B cell (primary cell): ENCODE measurements around the gene GPRC5B. TPM values are rescaled to one million over a fixed set of nuclear protein-coding genes. Genes with fewer than 3 reads are reported as not detected.

Experiments
- ATAC-seq: fragments of 200-7000 bp; cut with Tn5 transposase; one replicate; pipeline ENCODE4 v1.10.0; 2021; ENCODE audit warnings: low read depth, mild to moderate bottlenecking, moderate number of reproducible peaks, moderate library complexity
- CTCF ChIA-PET: fragments of 350-600 bp; sonication (Branson Sonifier 250); formaldehyde crosslinking; loops from one replicate; lab custom pipeline; 2021; ENCODE audit warnings: antibody characterized with exemption, inconsistent platforms; lab: Charles Lee
- POLR2A ChIA-PET: fragments of 350-600 bp; sonication (Branson Sonifier 250); formaldehyde crosslinking; loops from one replicate; lab custom pipeline; 2021; ENCODE audit warnings: antibody characterized with exemption; lab: Charles Lee
- DNase-seq: peaks from one replicate; pipeline ENCODE4 v3.0.0; 2013
- H2AFZ ChIP-seq: 2 replicates; pipeline ENCODE4 v1.6.1; 2012; ENCODE audit warnings: mild to moderate bottlenecking, low read depth, low read length; ENCODE audit not compliant: insufficient read depth, poor library complexity, severe bottlenecking
- H3K27ac ChIP-seq, 2 donors: 1 replicate in 1 of 2; 2 replicates in 1 of 2; pipeline ENCODE4 v1.5.1; 2012 to 2013; ENCODE audit warnings: low read length in 2 of 2, mild to moderate bottlenecking in 2 of 2, moderate library complexity in 1 of 2
- H3K27me3 ChIP-seq, 4 experiments: fragments of 200-600 bp in 1 of 4; sonication (generic) in 1 of 4; replicated peaks in 1 of 4; 1 replicate in 2 of 4; 2 replicates in 2 of 4; pipeline versions ENCODE4 v1.6.1 to v1.7.0; 2013 to 2016; ENCODE audit warnings: low read length in 3 of 4, mild to moderate bottlenecking in 2 of 4, mixed read lengths in 1 of 4, moderate library complexity in 1 of 4; ENCODE audit not compliant: insufficient read depth in 4 of 4, control insufficient read depth in 3 of 4; ENCODE audit errors: control extremely low read depth in 1 of 4
- H3K36me3 ChIP-seq, 2 experiments: replicated peaks in 1 of 2; 1 replicate in 1 of 2; 2 replicates in 1 of 2; pipeline versions ENCODE4 v1.6.1 to v1.7.1; 2013; ENCODE audit warnings: low read length in 1 of 2; ENCODE audit not compliant: insufficient read depth in 2 of 2, control insufficient read depth in 1 of 2; ENCODE audit errors: control extremely low read depth in 1 of 2, extremely low read depth in 1 of 2
- H3K4me1 ChIP-seq, 2 donors: fragments of 200-600 bp in 1 of 2; sonication (generic) in 1 of 2; 1 replicate in 1 of 2; 2 replicates in 1 of 2; pipeline versions ENCODE4 v1.5.1 to v1.6.1; 2013 to 2017; ENCODE audit warnings: low read length in 2 of 2; ENCODE audit not compliant: control insufficient read depth in 2 of 2, insufficient read depth in 2 of 2
- H3K4me2 ChIP-seq: replicated peaks from 2 replicates; pipeline ENCODE3; 2012; ENCODE audit warnings: mild to moderate bottlenecking, low read depth, low read length; ENCODE audit not compliant: poor library complexity, severe bottlenecking
- H3K4me3 ChIP-seq, 5 experiments: fragments of 200-600 bp in 1 of 5; sonication (generic) in 1 of 5; 1 replicate in 3 of 5; 2 replicates in 2 of 5; pipeline versions ENCODE4 v1.5.1 to v1.7.0; 2011 to 2016; ENCODE audit warnings: low read length in 4 of 5, mild to moderate bottlenecking in 4 of 5, low read depth in 2 of 5, control low read depth in 1 of 5, moderate library complexity in 1 of 5; ENCODE audit not compliant: insufficient read depth in 1 of 5; ENCODE audit errors: control extremely low read depth in 1 of 5, extremely low read depth in 1 of 5
- H3K79me2 ChIP-seq: fragments of 200-600 bp; sonication (generic); one replicate; pipeline ENCODE4 v1.6.0; 2016; ENCODE audit warnings: low read length; ENCODE audit not compliant: control insufficient read depth, insufficient read depth
- H3K9ac ChIP-seq: fragments of 200-600 bp; sonication (generic); 2 replicates; pipeline ENCODE4 v1.6.1; 2017; ENCODE audit warnings: mild to moderate bottlenecking, low read length, moderate library complexity
- H3K9me3 ChIP-seq, 3 donors: one replicate each; pipeline versions ENCODE4 v1.6.1 to v1.7.1; 2013; ENCODE audit warnings: low read length in 2 of 3; ENCODE audit not compliant: control insufficient read depth in 2 of 3, insufficient read depth in 1 of 3; ENCODE audit errors: control extremely low read depth in 1 of 3
- H4K20me1 ChIP-seq: 2 replicates; pipeline ENCODE4 v1.6.0; 2012; ENCODE audit warnings: mild to moderate bottlenecking, low read length; ENCODE audit not compliant: insufficient read depth, control insufficient read depth, poor library complexity, severe bottlenecking
- H3K27ac Mint-ChIP-seq: one replicate; pipeline ENCODE4 v1.8.0; 2021; ENCODE audit warnings: mixed read lengths
- H3K27me3 Mint-ChIP-seq: one replicate; pipeline ENCODE4 v1.8.0; 2021; ENCODE audit warnings: mixed read lengths
- H3K4me1 Mint-ChIP-seq: one replicate; pipeline ENCODE4 v1.8.0; 2021; ENCODE audit warnings: mixed read lengths
- H3K4me3 Mint-ChIP-seq: one replicate; pipeline ENCODE4 v1.8.0; 2021; ENCODE audit warnings: mixed read lengths
- H3K9me3 Mint-ChIP-seq: one replicate; pipeline ENCODE4 v1.8.0; 2022; ENCODE audit warnings: mixed read lengths; ENCODE audit not compliant: insufficient read depth
- EZH2 ChIP-seq: IDR thresholded peaks from 2 replicates; pipeline ENCODE4 v1.6.1; 2012; ENCODE audit warnings: borderline replicate concordance, low read depth, mild to moderate bottlenecking, moderate library complexity, low read length; ENCODE audit not compliant: insufficient read depth, poor library complexity, severe bottlenecking
- WGBS: methylation state at CpG from one replicate; pipeline ENCODE4 v1.1.5; 2013; ENCODE audit warnings: missing lambda C conversion rate; ENCODE audit not compliant: insufficient coverage; 5-methylcytosine and 5-hydroxymethylcytosine counted together
- intact Hi-C: fragments of 100-400 bp; cut with micrococcal nuclease; formaldehyde crosslinking; loops from one replicate; pipeline ENCODE4 v1.10.0; 2022
- polyA plus RNA-seq: library from polyadenylated mRNA; depleted of rRNA; stranded (reverse); fragments of >200 nt; gene quantifications from 2 replicates; pipeline ENCODE4 v1.2.3, GENCODE V29; 2012
- total RNA-seq, 2 donors: library from RNA; stranded (reverse); fragments of 120-200 nt in 1 of 2; gene quantifications; 1 replicate in 1 of 2; 2 replicates in 1 of 2; pipeline versions ENCODE4 v1.2.3 to v1.2.4, GENCODE V29; 2013 to 2022
- TF ChIP-seq, protein P1 (sequence below): fragments of 200-600 bp; IDR thresholded peaks from one replicate; pipeline ENCODE4 v1.8.0; 2022; ENCODE audit warnings: antibody characterized with exemption, mild to moderate bottlenecking

Gene GPRC5B
- total and polyA plus RNA-seq, 2 donors (not counting 1 experiment from before 2014, with no cell fraction given), result not detected

DNA sequence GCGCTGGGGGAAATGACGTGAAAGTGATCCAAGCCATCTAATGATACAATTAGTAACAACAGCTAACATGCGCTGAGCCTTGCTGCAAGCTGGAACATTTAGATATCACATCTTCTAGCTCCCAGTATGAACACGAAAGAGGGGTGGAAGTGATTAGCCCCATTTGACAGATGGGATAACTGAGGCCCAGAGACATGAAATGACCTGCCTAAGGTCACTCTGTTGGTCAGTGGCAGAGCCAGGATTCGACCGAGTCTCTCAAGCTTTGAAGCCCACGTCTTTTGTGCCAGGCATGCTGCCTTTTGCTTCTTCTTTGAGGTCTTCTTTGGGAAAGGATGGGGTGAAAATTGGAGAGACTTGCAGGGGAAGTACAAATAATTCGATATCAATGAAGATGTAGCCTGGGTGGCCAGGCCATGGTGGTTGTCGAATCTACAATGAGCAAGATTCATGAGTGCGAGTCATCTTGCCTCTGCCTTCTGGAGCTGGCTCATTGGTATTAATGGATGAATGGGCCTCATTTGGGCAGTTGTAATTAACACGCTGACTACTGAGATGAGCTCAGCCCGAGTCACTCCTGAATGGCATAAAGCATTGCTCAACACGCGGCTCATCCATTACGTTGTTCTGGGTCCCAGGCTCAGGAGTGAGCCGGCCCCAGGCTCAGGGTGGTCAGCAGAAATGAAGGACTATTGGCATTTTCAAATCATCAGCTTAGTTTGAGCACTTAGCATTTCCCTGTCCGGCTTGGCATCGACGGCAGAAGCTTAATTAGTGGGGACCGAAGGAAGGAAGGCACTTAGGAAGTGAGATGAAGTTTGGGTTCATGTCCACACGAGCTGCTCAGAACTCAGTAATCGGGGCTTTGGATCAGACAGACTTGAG, 28.0 kb upstream of the GPRC5B start:
- Histone ChIP-seq H3K9me3 (peaks cover 0 to 10% (median 3%) of the 10 kb centered on the region in 3 donors), H3K9ac (no peak overlapping the region), H3K27ac (no peak overlapping the region), H3K4me3 (no peak overlapping the region), H3K4me2 (no peak overlapping the region), H3K4me1 (peaks cover 0 to under 1% of the 10 kb centered on the region in 2 donors), H3K79me2 (no peaks in the 10 kb centered on the region), H3K36me3 (no peaks in the 10 kb centered on the region), H3K27me3 (peaks cover 0 to 6% (median 0%) of the 10 kb centered on the region in 4 experiments), H2AFZ (no peak overlapping the region), H4K20me1 (no peaks in the 10 kb centered on the region)
- Mint-ChIP-seq H3K4me3 (no peak overlapping the region), H3K27ac (no peak overlapping the region), H3K4me1 (no peaks in the 10 kb centered on the region), H3K27me3 (peaks cover 18% of the 10 kb centered on the region), H3K9me3 (no peaks in the 10 kb centered on the region)
- ATAC-seq, result no peak
- CTCF ChIA-PET, result no interaction called here
- TF ChIP-seq EZH2, result no peak
- TF ChIP-seq, protein P1, sequence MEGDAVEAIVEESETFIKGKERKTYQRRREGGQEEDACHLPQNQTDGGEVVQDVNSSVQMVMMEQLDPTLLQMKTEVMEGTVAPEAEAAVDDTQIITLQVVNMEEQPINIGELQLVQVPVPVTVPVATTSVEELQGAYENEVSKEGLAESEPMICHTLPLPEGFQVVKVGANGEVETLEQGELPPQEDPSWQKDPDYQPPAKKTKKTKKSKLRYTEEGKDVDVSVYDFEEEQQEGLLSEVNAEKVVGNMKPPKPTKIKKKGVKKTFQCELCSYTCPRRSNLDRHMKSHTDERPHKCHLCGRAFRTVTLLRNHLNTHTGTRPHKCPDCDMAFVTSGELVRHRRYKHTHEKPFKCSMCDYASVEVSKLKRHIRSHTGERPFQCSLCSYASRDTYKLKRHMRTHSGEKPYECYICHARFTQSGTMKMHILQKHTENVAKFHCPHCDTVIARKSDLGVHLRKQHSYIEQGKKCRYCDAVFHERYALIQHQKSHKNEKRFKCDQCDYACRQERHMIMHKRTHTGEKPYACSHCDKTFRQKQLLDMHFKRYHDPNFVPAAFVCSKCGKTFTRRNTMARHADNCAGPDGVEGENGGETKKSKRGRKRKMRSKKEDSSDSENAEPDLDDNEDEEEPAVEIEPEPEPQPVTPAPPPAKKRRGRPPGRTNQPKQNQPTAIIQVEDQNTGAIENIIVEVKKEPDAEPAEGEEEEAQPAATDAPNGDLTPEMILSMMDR, result no peak
- POLR2A ChIA-PET, result no interaction called here
- WGBS, result 85% methylated on average over 21 of the region's 22 CpGs
- intact Hi-C loops, result no loop called here
- DNase-seq, result no peak
